Lung (tissue), 12 donors: ENCODE measurements around the gene NRROS. TPM values are rescaled to one million over a fixed set of nuclear protein-coding genes. Genes with fewer than 3 reads are reported as not detected.
"Not testable (repeated sequence)": the region's sequence is repeated elsewhere in the genome, so short reads cannot be mapped to it uniquely, and the experiment has no call there.

ENCODE experiments used
- ATAC-seq: fragments of 200-7000 bp; cut with Tn5 transposase; one replicate; pipeline ENCODE4 v1.9.1; 2020; ENCODE audit warnings: moderate number of reproducible peaks; ENCODE audit not compliant: insufficient read depth, low FRiP score
- DNase-seq, 3 donors: peaks; one replicate each; pipeline ENCODE4 v3.0.0-alpha.2; 2013 to 2017
- H3K27ac ChIP-seq, 2 donors: one replicate each; pipeline ENCODE4 v1.5.1; 2013; ENCODE audit warnings: mild to moderate bottlenecking in 2 of 2, moderate library complexity in 2 of 2, control low read depth in 1 of 2, inconsistent platforms in 1 of 2, low read depth in 1 of 2, low read length in 1 of 2
- H3K27me3 ChIP-seq, 3 donors: one replicate each; pipeline ENCODE4 v1.5.1; 2013; ENCODE audit warnings: low read length in 2 of 3; ENCODE audit not compliant: control insufficient read depth in 3 of 3, insufficient read depth in 3 of 3
- H3K36me3 ChIP-seq, 4 donors: one replicate each; pipeline ENCODE4 v1.5.1; 2013; ENCODE audit warnings: low read length in 4 of 4, mild to moderate bottlenecking in 1 of 4, moderate library complexity in 1 of 4; ENCODE audit not compliant: control insufficient read depth in 4 of 4, insufficient read depth in 4 of 4
- H3K4me1 ChIP-seq, 5 donors: one replicate each; pipeline ENCODE4 v1.5.1; 2013; ENCODE audit warnings: low read length in 5 of 5, mild to moderate bottlenecking in 2 of 5, moderate library complexity in 1 of 5; ENCODE audit not compliant: control insufficient read depth in 5 of 5, insufficient read depth in 5 of 5
- H3K4me3 ChIP-seq: one replicate; pipeline ENCODE4 v1.5.1; 2013; ENCODE audit warnings: mild to moderate bottlenecking, control low read depth, moderate library complexity
- H3K9ac ChIP-seq, 2 donors: one replicate each; pipeline ENCODE4 v1.5.1; 2013; ENCODE audit warnings: low read length in 2 of 2, control low read depth in 1 of 2; ENCODE audit not compliant: insufficient read depth in 1 of 2
- H3K9me3 ChIP-seq, 4 donors: one replicate each; pipeline ENCODE4 v1.5.1; 2013; ENCODE audit warnings: low read length in 3 of 4, mild to moderate bottlenecking in 1 of 4, moderate library complexity in 1 of 4; ENCODE audit not compliant: control insufficient read depth in 4 of 4, insufficient read depth in 3 of 4
- WGBS, 2 donors: extraction: QIAGEN DNeasy Blood & Tissue Kit; methylation state at CpG; one replicate each; pipeline ENCODE4 v1.1.7; 2013; 5-methylcytosine and 5-hydroxymethylcytosine counted together
- polyA plus RNA-seq, 2 donors: library from polyadenylated mRNA; stranded (reverse); fragments of 200-250 nt; gene quantifications; one replicate each; pipeline ENCODE4 v1.2.1, GENCODE V29; 2013
- total RNA-seq, 2 donors: library from RNA; depleted of rRNA in 1 of 2; stranded (reverse); fragments of >200 nt in 1 of 2; gene quantifications; one replicate each; pipeline ENCODE4 v1.2.1, GENCODE V29; 2014 to 2021
- TF ChIP-seq, protein P1 (sequence below): IDR thresholded peaks from 2 replicates; pipeline ENCODE4 v1.5.1; 2012; ENCODE audit warnings: mild to moderate bottlenecking; ENCODE audit errors: control extremely low read depth, extremely low read depth
- donor health status: control.
- donor health status: control.
- donor health status: Bipolar disorder and iron deficiency.
- donor health status: healthy.
- donor health status: DM: yes; HTN: yes; CAD: no.

NRROS gene
- total and polyA plus RNA-seq, 4 donors: 6.6 to 17.6 (median 13.0) TPM

DNA sequence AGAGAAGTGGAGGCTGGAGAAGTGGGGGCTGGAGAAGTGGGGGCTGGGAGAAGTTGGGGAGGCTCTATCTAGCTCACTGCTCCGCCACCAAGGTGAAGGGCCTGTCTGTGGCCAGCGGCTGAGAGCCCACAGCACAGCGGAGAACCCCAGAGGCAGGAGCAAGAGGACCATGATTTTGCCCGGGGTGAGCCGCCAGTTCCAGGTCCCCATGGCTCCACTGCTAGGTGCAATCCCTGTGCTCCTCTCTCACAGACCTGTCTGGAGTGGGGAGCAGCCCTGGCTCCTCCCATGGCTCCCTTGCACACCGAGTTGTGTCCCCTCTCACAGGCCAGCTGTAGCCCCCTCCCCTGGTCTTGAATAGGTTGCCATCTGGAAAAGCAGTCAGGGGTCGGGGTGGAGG is 4.7 kb upstream of the NRROS start:
- 53 to 76% methylated on average over 7 of the region's 7 CpGs for WGBS, 2 donors
- DNase-seq: no peak
- ATAC-seq: no peak
- TF ChIP-seq, protein P1, sequence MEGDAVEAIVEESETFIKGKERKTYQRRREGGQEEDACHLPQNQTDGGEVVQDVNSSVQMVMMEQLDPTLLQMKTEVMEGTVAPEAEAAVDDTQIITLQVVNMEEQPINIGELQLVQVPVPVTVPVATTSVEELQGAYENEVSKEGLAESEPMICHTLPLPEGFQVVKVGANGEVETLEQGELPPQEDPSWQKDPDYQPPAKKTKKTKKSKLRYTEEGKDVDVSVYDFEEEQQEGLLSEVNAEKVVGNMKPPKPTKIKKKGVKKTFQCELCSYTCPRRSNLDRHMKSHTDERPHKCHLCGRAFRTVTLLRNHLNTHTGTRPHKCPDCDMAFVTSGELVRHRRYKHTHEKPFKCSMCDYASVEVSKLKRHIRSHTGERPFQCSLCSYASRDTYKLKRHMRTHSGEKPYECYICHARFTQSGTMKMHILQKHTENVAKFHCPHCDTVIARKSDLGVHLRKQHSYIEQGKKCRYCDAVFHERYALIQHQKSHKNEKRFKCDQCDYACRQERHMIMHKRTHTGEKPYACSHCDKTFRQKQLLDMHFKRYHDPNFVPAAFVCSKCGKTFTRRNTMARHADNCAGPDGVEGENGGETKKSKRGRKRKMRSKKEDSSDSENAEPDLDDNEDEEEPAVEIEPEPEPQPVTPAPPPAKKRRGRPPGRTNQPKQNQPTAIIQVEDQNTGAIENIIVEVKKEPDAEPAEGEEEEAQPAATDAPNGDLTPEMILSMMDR: no peak
- H3K9ac ChIP-seq: no peak overlapping the region
- peaks cover 0 to 13% (median 3%) of the 10 kb centered on the region in 5 donors for H3K4me1 ChIP-seq
- H3K9me3 ChIP-seq: no peaks in the 10 kb centered on the region
- H3K27ac ChIP-seq: peak overlapping the region; percentile 1 to 10
- no peak overlapping the region for H3K4me3 ChIP-seq
- no peaks in the 10 kb centered on the region for H3K36me3 ChIP-seq
- peaks cover 0 to 17% (median 14%) of the 10 kb centered on the region in 3 donors for H3K27me3 ChIP-seq

DNA sequence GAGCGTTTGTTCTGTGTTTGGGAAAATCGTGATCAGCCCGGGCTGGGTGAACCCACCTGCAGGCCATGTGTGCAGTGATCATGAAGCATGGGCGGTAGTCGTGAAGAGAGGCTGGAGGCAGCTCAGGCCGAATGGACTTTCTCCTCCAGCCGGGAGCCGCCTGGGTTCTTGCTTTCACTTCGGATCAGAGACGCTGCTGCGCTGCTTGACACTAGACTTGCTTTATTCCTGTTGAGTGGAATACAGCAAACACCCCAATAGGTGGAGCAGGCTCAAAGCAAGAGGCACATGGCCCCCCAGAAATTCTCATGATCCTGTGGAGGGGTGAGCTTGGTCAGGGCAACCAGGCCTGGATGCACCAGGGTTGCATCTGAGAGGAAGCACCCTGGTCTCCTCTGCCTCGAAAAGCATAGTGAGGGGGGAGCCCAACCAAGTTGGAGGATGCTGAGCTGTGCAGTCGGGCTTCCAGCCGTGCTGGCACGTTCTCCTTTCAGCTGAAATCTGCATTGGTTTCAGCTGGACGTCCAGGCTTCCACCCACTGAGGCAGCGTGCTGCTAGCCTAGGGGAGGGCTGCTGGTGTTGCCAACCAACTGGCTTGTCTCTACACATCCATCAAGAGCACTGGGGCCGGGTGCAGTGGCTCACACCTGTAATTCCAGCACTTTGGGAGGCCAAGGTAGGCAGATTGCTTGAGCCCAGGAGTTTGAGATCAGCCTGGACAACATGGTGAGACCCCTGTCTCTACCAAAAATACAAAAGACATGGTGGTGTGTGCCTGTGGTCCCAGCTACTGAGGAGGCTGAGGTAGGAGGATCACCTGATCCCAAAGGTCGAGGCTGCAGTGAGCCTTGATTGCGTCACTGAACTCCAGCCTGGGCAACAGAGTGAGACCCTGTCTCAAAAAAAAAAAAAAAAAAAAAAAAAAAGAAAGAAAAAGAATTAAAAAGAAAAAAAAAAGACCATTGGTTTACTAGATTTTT is 2.8 kb upstream of the NRROS start:
- DNase-seq (no peak), ATAC-seq (no peak)
- TF ChIP-seq, protein P1: no peak
- 75 to 76% methylated on average over 20 of the region's 20 CpGs for WGBS, 2 donors
- Histone ChIP-seq H3K4me3 (no peak overlapping the region), H3K27me3 (peaks cover 0 to 20% (median 19%) of the 10 kb centered on the region in 3 donors), H3K4me1 (peaks cover 0 to 9% (median 3%) of the 10 kb centered on the region in 5 donors), H3K36me3 (no peaks in the 10 kb centered on the region), H3K9ac (no peak overlapping the region), H3K9me3 (no peaks in the 10 kb centered on the region), H3K27ac (peak overlapping the region in 1 of 2 donors; percentile 44)

DNA sequence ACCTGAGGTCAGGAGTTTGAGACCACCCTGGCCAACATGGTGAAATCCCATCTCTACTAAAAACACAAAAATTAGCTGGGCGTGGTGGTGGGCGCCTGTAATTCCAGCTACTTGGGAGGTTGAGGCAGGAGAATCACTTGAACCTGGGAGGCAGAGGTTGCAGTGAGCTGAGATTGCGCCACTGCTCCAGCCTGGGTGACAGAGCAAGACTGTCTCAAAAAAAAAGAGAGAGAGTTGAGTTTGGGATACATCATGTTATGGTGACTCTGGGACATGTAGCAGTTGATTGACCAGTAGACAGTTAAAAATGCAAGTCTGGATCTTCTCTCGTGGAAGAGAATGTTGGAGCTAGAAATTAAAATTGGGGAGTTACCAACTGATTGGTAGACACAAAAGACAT is 1.6 kb upstream of the NRROS start:
- ATAC-seq, H3K9ac ChIP-seq, H3K4me3 ChIP-seq, H3K27ac ChIP-seq, H3K36me3 ChIP-seq, H3K9me3 ChIP-seq, H3K4me1 ChIP-seq, DNase-seq: not testable (repeated sequence)
- WGBS, 2 donors: 77 to 89% methylated on average over 3 to 4 of the region's 4 CpGs
- peaks cover 0 to 22% (median 19%) of the 10 kb centered on the region in 3 donors for H3K27me3 ChIP-seq

DNA sequence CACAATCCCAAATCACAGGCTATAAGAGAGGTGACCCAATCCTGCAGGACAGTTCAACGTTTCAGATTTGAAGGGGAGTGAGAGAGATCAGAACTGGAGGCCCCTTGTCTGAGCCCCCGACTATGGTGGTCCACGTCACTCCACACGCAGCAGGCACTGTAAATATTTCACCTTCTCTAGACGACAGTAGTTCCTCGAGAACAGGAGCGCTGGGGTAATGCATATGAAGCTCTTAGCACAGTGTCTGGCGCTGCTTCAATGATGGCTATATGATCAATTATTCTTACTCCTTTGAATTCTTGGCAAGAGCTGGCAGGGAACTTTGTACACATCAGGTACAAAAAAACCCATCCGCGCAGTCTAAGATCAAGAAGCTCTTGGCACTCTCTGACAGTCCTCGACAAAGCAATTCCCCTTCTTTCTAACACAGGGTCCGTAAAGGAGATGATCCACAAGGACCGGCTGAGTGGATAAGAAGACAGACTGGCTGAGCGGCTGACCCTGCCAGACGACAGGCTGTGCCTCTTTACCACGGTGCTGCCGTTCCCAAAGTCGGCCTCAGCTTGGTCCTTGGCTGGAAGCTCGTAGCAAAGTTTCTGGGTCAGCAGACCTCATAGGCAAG is 522 bp upstream of the NRROS start:
- WGBS, 2 donors: 8 to 15% methylated on average over 19 of the region's 19 CpGs
- Histone ChIP-seq H3K9me3 (no peaks in the 10 kb centered on the region), H3K4me3 (peak overlapping the region; percentile 29), H3K4me1 (peaks cover 0 to 7% (median 2%) of the 10 kb centered on the region in 5 donors), H3K9ac (peak overlapping the region in 1 of 2 donors; percentile 34), H3K27me3 (peaks cover 0 to 22% (median 19%) of the 10 kb centered on the region in 3 donors), H3K36me3 (no peaks in the 10 kb centered on the region), H3K27ac (peak overlapping the region in 1 of 2 donors; percentile 86)
- DNase-seq (no peak), ATAC-seq (no peak)
- TF ChIP-seq, protein P1: no peak
